GM18511 (cell line): ENCODE measurements around the gene CAPN13.

ENCODE experiments used
- ATAC-seq: cut with Tn5 transposase; IDR thresholded peaks from one replicate; pipeline ENCODE4 v1.9.1; 2021; ENCODE audit warnings: mild to moderate bottlenecking, moderate library complexity; ENCODE audit not compliant: unreplicated experiment

The CAPN13 gene

DNA sequence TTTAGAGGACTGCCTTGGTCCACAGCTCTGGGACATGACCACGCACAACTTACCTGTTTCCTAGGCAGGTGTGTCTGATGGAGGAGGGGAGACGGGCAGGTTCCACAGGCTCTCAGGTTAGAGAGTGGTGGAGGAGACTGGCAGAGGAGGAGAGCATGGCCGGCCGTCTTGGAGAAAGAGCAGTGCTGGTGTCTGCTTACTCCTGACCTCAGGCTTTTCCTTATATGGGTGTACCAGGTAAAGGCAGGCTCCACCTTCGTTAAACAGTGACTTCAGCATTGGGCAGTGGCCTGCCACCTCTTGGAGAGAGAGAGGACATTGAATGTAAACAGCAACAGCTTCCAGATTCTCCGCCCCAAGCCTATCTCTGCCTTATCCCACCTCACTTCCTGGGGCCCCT is at the start of gene CAPN13:
CAPN13 (minus strand) TSS at position 198 of the 400 bp plus-strand sequence. CDS start 20,121 bp downstream, outside the sequence.
- ATAC-seq: no peak

DNA sequence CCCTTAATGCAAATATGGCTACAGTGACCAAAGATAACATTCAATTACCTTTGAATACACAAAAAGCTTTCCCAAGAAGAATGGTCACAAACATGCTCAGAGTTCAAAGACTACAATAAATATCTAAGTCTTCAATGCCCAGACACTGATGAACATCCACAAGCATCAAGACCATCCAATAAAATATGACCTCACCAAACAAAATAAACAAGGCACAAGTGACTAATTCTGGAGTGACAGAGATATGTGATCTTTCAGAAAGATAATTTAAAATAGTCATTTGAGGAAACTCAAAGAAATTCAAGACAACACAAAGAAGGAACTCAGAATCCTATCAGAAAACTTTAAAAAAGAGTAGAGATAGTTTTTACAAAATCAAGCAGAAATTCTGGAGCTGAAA is 40.6 kb upstream of the CAPN13 start:
- ATAC-seq: no peak

- no peak for ATAC-seq
Measured at GRCh38 chr2:30847329-30847728, 40.1 kb upstream of the CAPN13 start.

DNA sequence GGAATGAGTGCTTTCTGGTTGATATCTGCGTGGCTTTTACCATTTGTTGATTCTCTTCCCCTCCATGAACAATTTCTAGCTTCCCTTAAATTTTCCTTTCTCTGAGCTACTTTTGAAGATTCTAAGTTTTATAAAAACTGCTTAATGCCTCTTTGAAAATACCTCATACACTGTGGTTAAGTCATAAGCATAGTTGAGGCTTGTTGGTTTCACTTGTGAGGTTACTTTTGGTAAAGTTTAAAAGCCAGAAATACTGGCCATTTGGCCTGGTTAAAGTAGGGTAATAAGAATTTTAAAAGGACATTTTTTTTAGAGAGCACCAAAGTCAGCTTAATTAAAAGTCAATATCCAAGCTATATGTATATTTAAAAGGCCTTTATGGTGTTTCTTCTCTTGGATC is 21.3 kb upstream of the CAPN13 start:
- no peak for ATAC-seq

DNA sequence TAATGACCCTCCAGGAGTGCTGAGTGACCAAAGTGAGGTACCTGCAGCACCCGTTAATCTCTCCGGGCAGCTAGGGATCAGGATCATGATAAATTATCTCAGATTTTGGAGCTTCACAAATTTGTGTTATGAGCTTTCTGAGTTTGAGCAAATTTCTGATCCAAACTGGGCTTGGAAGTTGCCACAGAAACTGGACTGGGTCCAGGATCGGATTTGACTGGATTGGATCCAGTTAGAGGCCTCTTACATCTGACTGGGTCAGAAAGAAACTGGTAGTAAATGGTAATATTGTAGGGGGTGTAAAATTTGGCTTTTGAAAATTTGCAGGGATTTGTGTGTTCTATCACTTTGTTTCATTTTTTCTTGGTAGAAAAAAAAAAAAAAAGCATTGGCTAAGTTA is 19.7 kb upstream of the CAPN13 start:
- ATAC-seq: no peak

DNA sequence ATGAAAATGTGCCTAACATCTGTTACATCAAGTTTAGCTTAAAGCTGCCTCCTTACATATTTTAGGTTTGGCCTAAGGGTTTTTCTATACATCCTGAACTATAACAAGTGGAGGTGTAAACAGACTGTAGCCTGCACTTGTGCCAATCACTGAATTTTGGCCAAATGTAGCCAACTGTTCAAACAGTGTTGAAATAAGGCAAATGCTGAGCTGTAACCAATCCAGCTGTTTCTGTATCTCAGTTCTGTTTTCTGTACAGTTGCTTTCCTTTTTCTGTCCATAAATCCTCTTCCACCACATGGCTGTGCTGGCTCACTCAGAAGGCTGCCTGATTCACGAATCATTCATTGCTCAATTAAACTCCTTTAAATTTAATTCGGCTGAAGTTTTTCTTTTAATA is 19.2 kb upstream of the CAPN13 start:
- no peak for ATAC-seq

DNA sequence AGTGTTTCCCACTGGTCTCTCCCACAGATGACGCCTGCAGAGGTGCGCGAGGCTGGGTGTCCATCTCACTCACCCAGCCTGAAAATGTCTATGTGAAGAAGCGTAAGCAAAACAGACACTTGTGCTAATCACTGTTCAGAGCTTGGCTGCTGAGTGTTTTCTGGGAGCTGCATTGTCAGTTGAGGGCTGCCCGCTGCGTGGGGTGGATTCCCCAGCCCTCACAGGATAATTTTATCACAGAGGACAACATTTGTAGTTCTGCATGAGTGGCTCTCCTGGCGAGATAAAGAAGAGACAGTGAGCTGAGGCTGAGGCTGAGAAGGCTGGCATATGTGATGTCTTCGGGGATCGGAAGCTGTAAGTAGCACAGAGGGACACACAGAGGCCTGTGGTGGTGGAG is 16.2 kb upstream of the CAPN13 start:
- no peak for ATAC-seq

DNA sequence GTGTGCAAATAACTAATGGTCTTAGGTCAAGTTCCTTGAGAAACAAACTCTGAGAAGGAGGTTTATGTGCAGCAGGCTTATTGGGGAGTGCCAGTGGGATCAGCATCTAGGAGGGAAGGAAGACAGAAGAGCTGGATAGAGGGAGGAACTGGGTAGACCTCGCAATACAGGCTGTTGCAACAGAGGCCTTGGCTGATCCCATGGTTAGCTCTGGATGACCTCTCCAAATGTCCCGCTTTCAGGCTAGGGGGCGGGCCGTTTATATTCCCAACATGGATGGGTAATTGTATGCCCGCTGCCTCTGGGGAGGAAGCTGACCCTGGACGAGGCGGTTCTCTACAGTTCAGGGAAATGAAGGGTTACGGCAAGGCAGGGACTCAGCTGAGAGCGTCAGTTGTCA is 14.7 kb upstream of the CAPN13 start:
- no peak for ATAC-seq

DNA sequence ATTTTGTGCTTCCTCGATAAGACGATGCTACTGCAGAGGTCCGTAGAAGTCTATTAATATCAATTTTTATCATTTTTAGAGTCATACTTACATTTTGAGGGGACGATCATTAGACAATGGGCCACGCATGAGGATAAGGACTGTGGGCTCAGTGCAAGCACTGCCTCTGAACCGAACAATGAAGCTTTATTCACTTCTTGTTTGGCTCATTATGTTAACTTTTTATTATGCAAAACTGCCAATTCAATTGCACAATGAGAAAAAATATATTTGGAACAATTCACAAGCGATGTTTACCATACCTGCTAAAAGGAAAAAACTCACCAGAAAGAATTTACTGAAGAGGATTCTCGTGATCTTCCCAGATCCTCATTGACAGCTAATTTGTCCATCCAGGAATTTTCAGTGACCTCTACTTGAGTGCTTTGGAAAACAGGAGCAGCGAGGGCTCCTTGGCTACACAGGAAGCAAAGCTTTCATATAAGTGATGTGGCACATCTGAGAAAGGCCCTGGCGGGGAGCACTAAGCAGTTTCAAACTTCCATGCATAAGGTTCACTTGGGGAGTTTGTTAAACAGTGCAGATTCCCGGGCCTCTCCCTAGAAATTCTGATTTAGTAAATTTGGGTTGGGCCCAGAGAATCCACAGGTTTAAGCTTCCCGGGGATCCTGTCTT is 13.3 kb upstream of the CAPN13 start:
- no peak for ATAC-seq

- ATAC-seq: no peak
Measured at GRCh38 chr2:30809938-30810337, 2.7 kb upstream of the CAPN13 start.

DNA sequence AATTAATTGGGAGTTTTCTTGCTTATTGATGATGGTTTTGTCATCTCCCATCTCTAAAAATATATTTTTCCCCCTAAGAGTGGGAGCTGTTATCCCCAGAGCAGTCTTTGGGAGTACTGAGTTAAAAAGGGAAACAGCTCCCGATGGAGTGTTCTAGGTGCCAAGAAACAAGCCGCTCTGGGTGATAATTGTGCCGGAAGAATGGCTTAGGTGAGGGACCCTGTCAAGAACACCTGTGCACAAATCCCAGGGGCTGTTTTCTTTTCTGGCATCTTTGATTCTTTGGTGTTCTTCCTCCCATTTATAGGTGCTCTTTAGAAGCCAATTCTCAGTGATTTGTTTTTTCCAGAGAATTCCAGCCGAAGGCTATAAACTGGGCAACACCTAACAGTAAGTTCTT is 1.4 kb upstream of the CAPN13 start:
- ATAC-seq: no peak

DNA sequence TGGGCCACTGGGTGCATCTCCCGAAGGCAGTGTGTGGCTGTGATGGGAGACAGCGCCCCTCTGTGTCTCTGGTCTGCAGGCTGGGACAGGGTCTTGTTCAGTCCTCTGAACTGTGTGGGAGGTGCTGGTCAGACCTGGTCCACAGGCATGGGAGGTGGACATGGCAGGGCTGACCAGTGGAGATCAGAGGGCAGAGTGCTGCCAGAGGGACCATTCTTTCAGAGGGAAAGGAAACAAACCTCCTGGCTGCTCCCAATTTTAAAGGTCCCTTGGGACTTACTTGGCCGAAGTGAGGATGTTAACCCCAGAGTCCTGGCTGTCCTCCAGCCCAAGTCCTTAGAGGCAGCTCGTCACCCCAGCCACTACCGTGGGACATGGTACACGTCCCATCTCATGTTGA is 4.0 kb downstream of the CAPN13 start:
- no peak for ATAC-seq

DNA sequence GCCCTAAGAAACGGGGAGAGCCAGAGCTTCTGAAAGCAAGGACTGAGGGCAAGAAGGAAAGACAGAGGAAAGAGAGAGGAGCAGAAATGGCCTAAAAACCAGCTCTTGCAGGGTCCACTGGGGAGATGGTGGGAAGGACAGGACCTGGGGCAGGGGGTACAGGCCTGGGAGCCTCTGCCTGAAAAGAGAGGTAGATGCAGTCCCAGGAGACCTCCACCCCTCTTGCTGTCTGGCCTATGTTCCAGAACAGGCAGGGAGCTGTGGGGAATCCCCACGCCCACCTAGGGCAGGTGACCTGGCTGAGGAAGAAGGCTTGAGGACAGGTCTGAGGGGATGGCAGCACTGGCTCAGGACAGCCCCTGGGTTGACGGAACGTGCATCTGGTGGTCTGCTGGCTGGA is 4.6 kb downstream of the CAPN13 start:
- no peak for ATAC-seq

DNA sequence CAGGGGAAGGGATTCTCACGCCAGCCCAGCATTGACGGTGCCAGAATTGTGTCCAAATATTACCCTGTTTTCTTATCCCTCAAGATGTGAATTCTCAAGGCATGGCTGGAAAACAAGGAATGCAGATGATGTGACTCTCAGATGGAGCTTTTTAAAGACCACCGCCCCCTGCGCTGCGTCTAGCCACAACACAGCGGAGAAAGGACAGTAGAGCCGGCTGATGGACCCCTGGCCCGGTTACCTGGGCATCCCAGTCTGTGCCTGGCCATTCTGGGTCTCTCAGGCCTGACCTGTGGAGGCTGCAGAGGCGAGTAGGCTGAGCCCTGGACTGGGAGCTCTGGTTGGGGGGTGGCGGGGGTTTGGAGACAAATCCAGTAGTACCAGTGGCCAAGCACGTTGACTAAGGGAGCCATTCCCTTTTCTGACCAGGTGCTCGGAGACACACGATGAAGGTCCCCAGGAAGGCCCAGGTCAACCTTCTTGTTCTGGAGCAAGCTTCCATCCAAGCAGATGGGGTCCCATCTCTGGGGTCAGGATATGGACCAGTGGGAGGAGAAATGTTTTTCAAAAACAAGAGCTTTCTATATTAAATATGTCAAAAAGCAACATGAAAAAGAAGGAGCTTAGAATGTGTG is 5.3 kb downstream of the CAPN13 start:
- ATAC-seq: no peak

DNA sequence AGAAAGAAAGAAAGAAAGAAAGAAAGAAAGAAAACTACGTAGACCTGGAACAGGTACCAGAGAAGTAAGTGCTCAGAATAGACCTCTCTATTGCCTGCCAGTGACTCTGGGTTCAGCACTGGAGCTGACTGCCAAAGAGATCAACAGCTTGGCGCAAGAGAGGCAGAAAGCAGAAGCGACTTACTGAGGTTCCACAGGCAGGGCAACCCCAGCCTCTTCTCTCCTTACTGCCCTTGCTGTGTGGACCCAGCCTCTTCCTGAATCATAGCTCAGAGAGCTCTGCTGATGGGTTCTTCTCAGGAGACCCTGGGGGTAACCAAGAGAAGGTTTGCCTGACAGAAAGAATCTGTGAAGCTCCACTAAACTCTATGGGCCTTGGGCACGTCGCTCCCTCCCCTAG is 7.1 kb downstream of the CAPN13 start:
- no peak for ATAC-seq

DNA sequence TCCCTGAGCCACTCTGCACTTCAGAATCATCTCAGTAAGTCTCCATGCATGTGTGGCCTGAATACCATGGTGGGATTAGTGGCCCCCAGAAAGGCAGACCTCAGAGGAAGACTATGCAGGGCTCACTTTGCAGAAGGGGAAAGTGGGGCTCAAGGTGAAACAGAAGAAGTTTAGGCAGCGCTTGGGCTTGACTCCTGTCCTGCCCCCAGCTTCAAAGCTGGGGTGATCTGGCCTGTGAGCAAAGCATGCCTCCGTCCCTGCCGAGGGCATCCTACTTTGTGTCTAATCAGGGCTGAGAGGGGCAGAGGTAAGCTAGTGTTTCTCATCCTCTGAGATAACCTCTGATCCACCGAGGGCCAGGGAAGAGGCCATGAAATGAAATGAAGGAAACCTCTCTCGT is 7.9 kb downstream of the CAPN13 start:
- no peak for ATAC-seq

GRCh38 chr2:30798536-30798991 is 8.7 kb downstream of the CAPN13 start:
- ATAC-seq: no peak

DNA sequence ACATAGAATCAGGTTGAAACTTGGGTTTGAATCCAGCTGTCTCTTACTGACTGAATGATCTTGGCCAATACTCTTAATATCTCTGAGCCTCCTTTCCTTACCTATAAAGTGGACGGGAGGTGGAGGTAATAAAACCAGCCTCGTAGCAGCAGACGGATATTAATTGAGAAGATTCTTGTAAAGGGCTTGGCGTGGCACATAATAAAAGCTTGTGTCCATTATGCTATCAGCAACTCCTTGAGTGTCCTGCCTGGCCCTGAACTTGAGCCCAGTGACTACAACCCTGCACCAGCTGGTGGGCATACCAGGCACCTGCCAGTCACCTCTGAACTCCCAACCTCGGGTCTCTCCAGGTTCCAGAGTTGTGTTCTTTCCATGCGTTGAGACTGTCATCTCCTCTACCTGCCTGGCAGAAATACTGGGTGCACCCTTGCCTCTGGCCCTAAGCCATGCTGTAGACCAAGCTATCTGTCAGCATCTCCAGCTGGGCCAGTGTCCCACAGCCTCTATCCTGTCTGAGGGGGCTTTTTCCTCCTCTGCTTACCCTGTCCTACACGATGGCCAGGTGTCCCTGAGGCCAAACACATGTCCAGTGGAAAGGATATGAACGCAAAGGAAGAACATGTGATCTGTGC is 9.7 kb downstream of the CAPN13 start:
- ATAC-seq: no peak

DNA sequence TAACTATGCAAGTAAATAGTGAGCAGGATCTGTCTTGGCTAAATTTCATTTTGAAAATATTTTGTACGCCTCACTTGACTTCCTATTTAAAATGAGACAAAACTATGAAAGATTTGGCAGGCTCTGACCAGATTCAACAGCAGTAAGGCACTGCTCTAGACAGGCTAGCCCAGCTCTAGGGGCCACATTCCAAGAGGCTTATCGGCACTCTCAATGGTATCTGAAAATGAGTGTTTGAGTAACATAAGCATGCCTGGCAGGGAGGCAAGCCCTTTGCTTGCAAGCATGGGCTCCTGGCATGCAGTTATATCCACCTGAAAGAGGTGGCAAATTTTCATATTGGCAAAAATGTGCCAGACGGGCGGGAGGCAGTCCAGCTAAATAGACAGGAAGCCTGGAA is 10.5 kb downstream of the CAPN13 start:
- ATAC-seq: no peak

- no peak for ATAC-seq
Measured at GRCh38 chr2:30792521-30792920, 14.7 kb downstream of the CAPN13 start.

DNA sequence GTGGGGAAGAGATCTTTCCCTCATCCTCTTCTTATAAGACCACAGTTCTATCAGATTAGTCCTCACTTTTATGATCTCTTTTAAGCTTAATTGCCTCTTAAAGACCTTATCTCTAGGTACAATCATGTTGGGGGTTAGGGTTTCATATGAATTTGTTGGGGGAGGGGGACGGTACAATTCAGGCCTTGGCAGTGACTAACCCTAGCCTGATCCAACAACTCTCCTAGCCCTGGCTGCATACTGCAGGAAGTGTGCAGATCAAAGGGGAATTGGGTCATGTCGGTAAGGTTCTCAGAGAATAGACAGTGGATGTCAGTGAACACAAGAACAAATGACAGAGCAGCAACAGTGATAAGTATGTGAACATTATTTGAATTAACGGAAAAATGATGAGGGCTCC is 16.4 kb downstream of the CAPN13 start:
- no peak for ATAC-seq

GRCh38 chr2:30789670-30790210 is 17.5 kb downstream of the CAPN13 start:
- no peak for ATAC-seq
